NCI-H524 treated with DMSO at 0.1 percent for 48 hours (cell line): Measurements from ENCODE around the gene DAAM2.

Experiments
- DNase-seq: peaks from one replicate; lab custom pipeline; 2025; lab: John Stamatoyannopoulos, UW

Gene DAAM2

DNA sequence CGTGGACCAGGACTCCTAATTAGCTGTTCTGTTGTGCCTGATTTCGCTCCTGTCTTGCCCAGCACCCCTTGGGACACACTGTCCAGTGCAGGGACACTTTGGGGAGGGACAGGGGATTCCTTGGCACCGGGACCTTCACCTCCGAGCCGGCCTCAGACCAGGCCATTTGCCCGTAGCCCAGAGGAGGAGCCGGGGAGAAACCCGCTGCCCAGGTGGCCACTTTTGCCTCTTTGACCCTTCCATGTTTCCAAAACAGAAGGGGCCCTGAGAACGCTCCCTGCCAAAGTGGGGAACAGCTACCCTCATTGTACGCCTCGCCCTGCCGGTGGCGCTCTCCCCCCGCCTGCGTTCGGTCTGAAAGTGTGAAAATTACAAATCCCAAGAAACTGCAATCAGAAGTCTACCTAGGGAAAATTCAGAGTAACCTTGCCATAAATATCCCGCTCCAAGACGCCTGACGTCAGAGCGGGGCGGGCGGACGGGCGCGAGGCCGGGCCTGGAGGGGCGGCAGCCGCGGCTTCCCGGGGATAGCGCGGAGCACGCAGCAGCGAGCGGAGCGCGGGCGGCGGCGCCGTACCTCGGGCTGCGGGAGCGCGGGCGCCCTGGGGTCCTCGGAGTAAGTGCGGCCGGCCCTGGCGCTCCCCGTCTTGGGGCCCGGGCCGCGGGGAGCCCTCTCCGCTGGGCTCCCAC is at the start of gene DAAM2:
TSS of gene DAAM2 (plus strand) at position 527 of the 690 bp plus-strand sequence. CDS start 63,927 bp downstream, outside the sequence.
- no peak for DNase-seq

GRCh38 chr6:39746795-39747194 is 45.4 kb upstream of the DAAM2 start:
- DNase-seq = no peak

DNA sequence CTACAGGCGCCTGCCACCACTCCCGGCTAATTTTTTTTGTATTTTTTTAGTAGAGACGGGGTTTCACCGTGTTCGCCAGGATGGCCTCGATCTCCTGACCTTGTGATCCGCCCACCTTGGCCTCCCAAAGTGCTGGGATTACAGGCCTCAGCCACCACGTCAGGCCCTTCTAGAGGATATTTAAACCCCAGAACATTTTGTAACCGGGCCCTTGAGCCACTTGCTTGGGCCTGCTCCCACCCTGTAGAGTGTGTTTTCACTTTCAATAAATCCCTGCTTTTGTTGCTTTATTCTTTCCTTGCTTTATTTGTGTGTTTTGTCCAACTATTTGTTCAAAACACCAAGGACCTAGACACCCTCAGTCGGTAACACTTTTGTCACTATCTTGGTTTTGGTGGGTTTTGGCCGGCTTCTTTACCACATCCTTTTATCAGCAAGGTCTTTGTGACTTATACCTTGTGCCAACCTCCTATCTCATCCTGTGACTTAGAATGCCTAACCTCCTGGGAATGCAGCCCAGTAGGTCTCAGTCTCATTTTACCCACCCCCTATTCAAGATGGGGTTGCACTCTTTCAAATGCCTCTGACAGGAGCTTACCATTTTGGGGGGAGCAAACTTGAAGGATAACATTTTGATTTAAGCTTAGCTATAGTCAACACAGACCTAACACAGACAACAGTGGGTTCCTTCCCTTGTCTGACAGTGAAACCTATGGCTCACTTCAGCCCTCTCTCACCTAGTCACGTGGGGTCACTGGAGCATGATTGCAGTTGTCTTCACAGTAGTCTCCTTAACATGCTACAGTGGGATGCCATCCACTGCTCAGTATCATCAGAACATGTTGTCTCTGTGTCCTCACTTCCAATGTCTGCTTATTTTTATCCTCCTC is 39.1 kb upstream of the DAAM2 start:
- no peak for DNase-seq

- no peak for DNase-seq
Measured at GRCh38 chr6:39753725-39754045, 38.5 kb upstream of the DAAM2 start.

GRCh38 chr6:39754514-39755115 is 37.6 kb upstream of the DAAM2 start:
- DNase-seq = no peak

- DNase-seq = no peak
Measured at GRCh38 chr6:39755231-39755630, 36.9 kb upstream of the DAAM2 start.

DNA sequence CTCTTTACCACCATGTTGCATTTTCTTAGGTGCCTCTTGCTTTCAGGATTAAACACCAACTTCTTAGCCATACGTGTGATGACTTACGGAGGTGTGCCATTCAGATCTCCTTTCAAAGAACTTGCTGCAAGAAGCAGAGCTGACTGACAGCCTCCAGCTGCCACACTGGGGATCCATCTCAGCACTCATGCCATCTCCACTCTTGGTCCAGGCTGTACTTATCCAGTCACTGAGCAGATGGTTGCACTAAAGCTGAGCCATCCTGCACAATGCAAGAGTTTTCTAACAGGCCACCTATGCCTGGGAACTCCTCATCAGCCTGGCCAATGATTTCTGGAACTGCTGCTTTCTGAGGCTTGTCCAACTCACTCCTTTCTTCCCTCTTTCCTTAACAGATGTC is 35.6 kb upstream of the DAAM2 start:
- DNase-seq = no peak

DNA sequence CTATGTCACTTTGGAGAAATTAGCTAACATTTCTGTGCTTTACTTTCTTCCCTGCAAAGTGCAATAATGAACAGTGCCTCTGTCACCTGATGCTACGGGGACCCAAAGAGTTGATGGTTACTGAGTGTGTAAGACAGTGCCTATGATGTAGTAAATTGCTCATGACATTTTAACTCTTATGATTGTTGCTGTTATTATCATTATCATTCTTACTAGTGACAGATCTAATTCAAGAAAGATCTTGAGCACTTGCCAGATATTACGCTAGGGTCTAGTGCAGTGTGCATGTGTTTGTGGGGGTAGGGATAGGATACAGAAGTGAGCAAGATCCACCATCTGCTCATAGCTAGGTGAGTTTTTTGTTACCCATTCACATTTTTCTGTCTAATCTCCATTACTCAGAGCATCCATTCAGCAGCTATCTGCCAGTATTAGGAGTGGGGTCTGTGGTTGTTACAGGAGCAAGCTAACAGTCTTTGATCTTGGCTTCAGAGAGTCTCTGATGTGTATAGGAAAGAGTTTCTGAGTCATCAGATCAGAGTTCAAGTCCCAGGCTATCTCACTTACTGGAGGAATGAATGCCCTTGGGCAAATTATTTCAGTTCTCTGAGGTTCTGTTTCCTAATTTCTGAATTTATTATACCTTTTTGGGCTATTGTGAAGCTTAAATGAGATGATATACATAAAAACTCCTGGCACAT is 33.1 kb upstream of the DAAM2 start:
- DNase-seq = no peak

DNA sequence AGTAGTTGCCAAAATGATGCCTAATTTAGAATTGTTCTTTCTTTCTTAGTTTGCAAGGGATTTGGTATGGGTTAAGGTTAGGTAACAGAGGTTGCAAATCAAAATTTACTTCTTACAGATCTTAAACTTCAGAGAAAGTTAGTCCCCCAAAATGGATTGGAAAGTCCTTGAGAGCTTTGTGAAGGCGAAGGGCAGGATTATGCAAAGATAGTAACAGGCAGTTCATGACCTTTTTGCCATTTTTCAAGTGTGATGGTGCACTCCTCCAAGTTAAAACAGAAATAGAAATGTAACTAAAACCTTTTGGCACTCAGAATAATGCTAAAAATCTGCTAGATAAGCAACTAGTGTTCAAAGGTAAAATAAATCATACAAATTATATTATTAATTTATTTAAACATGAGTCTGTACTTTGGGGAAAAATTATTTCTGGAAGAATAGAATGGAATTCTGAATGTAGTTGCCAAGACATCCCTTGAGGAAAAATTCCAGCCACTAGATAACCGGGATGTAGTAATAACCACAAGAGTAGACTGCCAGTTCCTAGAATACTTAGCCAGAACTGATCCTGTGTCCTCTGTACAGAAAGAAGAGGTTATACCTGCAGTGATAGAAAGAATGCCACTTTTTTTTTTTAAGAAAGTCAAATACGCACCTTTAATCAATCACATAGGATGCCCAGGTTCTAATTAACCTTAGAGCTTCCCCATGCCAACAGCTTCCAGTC is 31.8 kb upstream of the DAAM2 start:
- no peak for DNase-seq

- no peak for DNase-seq
Measured at GRCh38 chr6:39765508-39766065, 26.6 kb upstream of the DAAM2 start.

GRCh38 chr6:39769012-39769411 is 23.2 kb upstream of the DAAM2 start:
- no peak for DNase-seq

DNA sequence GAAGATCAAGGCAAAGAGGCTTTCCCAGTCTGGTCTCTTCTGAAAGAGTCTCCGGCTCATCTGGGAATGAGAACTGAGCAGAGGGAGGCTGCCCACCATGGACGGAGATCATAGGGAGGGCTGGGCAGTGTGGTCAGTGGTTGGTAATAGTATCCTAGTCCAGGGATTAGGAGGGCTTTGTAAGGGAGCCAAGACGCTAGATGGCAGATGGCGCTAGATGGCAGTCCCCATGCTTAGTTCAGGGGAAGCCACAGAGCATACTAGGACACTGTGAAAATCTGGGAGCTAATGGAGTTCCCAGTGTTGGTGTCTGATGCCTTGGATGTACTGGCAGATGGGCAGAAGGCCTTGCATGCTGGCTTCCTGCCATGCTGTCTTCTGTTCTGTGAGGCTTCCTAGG is 21.7 kb upstream of the DAAM2 start:
- peak; percentile 50 for DNase-seq

DNA sequence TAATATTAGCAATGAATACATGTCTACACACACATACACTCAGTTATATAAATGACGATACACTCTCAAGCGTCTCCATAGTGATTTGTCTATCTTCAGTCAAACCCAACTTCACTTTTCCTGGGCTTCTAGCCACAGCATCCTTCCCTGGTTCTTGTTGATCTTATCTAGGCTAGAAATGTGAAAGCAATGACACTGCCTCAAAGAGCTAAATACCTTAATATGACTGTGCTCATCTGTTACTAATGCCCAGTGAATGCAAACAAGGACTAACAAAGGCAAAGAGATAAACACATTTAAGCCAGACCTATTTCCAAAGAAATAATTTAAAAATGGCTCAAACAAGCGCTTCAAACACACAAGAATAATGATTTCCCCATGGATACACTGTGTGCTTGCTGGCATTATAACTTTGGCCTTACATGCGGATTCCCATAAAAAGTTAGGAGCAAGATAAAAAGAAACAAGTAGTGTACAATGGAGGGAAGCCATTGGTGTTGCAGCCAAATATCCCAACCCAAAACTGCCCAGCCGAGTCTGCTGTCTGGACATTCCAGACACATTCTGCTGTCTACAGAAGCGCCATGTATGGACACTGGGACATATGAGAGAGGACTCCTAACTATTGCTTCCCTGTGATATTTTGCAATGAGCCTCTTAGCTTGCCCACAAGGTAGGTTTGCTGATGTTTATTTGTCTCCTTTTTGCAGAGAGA is 19.5 kb upstream of the DAAM2 start:
- no peak for DNase-seq

GRCh38 chr6:39773782-39774181 is 18.4 kb upstream of the DAAM2 start:
- no peak for DNase-seq

GRCh38 chr6:39776581-39776980 is 15.6 kb upstream of the DAAM2 start:
- no peak for DNase-seq

- no peak for DNase-seq
Measured at GRCh38 chr6:39777218-39777617, 15.0 kb upstream of the DAAM2 start.

DNA sequence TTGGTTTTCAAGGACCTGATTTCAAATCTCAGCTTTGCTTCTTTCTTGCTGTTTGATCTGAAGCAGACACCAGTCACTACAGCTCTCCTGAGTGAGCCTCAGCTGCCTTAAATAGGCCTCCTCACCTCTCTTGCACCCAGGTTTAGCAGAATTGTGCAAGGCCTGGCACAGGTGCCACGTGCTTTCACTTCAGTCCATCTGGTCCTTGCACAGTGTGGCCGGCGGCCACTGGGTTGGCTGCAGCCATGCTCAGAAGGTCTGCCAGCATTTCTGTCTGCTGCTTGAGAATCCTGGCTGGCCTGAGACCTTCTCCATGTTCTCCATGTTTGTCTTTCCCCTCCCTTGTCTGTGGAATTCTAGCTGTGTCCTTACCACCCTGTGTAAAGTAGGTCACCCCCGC is 14.5 kb upstream of the DAAM2 start:
- DNase-seq = no peak

GRCh38 chr6:39778581-39779255 is 13.5 kb upstream of the DAAM2 start:
- no peak for DNase-seq

DNA sequence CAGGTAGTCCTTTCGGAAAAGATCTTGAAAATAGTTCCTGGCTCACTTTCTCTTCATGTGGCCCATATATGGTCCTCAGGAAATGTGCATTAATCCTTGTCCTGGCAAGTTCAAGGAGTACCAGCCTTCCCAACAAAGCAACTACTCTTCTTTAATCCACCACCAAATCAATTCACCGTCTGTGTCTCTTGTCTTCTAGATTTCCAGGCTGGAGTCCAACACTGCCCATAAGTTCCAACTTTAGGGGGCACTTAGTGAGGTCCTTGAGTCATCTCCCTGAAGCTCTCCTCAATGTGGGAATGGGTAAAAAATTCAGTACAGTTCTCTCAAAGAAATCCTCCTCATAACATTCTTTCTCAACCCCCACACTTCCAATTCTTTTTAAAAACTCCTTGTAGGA is 6.9 kb upstream of the DAAM2 start:
- DNase-seq = no peak

DNA sequence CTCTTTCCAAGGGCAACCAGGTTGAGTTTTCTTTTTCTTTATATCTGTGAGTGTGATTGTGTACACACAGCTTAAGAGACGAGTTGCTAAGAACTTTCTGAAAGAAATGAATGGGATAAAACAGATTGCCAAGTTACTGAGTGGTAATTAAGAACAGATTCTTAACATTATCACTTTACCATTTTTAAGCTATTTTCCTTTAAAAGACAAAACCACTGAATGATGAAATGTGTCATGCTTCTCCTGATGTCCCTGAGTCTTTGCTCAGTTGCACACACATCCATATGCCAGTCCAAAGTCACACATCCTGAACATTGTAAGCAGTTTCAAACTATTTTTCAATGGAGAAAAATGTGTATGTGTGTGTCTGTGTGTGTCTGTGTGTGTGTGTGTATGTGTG is 5.5 kb upstream of the DAAM2 start:
- DNase-seq = no peak
